Measurements from ENCODE around the gene NAT14. TPM values are rescaled to one million over a fixed set of nuclear protein-coding genes. Genes with fewer than 3 reads are reported as not detected.

NAT14 gene
- total RNA-seq, 1 experiment from 2014 or later = 17.5 TPM

DNA sequence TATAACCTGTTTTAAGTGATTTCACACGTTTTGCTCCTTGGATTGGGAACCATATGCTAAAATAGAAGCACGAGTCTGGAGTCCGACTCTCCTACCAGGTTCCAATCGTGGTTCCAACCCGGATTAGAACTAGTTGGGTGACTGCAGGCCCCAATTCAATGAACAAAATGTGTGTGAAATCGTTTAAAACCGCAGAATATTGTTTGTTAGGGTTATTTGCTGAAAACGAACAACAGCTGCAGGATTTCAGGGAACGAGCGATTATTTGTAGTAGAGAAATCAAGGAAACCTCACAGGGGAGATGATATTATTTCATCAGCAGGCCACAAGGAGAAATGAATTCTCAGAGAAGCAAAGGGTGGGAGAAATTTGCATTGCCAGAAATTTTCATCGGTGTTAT lies 20.0 kb downstream of the NAT14 start:
- TF ChIP-seq EZH2phosphoT487 (IDR thresholded peaks at IDR 0.05; ENCODE audit: borderline replicate concordance, low read length) (no peak), EZH2 (IDR thresholded peaks at IDR 0.05; ENCODE audit: low read length, unreplicated experiment) (no peak)
- TF ChIP-seq, protein P1, sequence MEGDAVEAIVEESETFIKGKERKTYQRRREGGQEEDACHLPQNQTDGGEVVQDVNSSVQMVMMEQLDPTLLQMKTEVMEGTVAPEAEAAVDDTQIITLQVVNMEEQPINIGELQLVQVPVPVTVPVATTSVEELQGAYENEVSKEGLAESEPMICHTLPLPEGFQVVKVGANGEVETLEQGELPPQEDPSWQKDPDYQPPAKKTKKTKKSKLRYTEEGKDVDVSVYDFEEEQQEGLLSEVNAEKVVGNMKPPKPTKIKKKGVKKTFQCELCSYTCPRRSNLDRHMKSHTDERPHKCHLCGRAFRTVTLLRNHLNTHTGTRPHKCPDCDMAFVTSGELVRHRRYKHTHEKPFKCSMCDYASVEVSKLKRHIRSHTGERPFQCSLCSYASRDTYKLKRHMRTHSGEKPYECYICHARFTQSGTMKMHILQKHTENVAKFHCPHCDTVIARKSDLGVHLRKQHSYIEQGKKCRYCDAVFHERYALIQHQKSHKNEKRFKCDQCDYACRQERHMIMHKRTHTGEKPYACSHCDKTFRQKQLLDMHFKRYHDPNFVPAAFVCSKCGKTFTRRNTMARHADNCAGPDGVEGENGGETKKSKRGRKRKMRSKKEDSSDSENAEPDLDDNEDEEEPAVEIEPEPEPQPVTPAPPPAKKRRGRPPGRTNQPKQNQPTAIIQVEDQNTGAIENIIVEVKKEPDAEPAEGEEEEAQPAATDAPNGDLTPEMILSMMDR (conservative IDR thresholded peaks at IDR 0.05; ENCODE audit: low read depth, low read length) = no peak
- Histone ChIP-seq H3F3A (ENCODE audit: low read length, unreplicated experiment) (no peaks in the 10 kb centered on the region), H3K79me2 (ENCODE audit: low read length) (no peaks in the 10 kb centered on the region), H3K4me1 (ENCODE audit: insufficient read depth, low read length) (no peaks in the 10 kb centered on the region; the same call in 1 of the 2 replicates), H2AFZ (ENCODE audit: low read length) (no peak overlapping the region), H3K9me3 (ENCODE audit: low read length) (no peaks in the 10 kb centered on the region), H3K27ac (ENCODE audit: low read length) (no peak overlapping the region), H3K4me2 (ENCODE audit: low read length) (no peak overlapping the region), H3K9ac (ENCODE audit: low read length) (no peak overlapping the region), H3K27me3 (ENCODE audit: low read length) (no peaks in the 10 kb centered on the region), H3K9me2 (replicated peaks; ENCODE audit: low read length) (no peaks in the 10 kb centered on the region), H3K4me3 (ENCODE audit: low read length) (no peak overlapping the region), H4K20me1 (ENCODE audit: low read length) (no peaks in the 10 kb centered on the region), H3K36me3 (ENCODE audit: low read depth, low read length) (no peaks in the 10 kb centered on the region)
- BruUV-seq (replicated peaks) = no TSS peak
- DNase-seq (no peak), ATAC-seq (no peak)
- CTCF ChIA-PET = interaction anchor here (0.6 to 1.7 kb wide), 4 partner anchors 38 to 343 kb away, joined by 3 to 33 read pairs (median 4); no protein-coding TSS in a partner anchor
- intact Hi-C loops (cut with micrococcal nuclease) = loop anchor here (1.0 to 5.0 kb wide), 2 partner anchors 37 to 363 kb away; no protein-coding TSS in a partner anchor
- POLR2A ChIA-PET (ENCODE audit: unreplicated experiment) = interaction anchor here (0.5 kb wide), 1 partner anchor 12 kb away, joined by 3 read pairs; no protein-coding TSS in a partner anchor

DNA sequence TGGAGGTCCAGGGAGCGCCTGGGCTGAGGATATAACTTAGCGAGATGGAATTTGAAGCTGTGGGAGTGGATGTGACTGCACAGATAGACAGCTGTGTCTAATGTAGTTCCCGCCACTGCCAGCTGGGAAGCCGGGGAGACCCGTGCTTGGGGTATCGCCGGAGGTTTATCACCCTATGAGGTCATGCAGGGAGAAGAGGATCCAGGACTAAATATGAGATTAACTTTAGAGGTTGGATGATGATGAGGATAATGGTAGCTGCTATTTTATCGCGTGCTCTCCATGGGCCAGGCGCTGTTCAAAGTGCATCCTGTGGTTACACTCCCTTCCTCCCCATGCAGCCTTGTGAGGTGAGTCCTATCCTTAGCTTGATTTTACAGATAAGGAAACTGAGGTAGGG lies 23.1 kb downstream of the NAT14 start:
- H3K4me1 ChIP-seq (ENCODE audit: insufficient read depth, low read length) = no peaks in the 10 kb centered on the region; the same call in 1 of the 2 replicates
- DNase-seq = no peak
- H3K9me2 ChIP-seq (replicated peaks; ENCODE audit: low read length) = no peaks in the 10 kb centered on the region
- no TSS peak for BruUV-seq (replicated peaks)
- no peak overlapping the region for H2AFZ ChIP-seq (ENCODE audit: low read length)
- H3K27ac ChIP-seq (ENCODE audit: low read length) = no peak overlapping the region
- ChIA-PET POLR2A (ENCODE audit: unreplicated experiment) (no interaction called here), CTCF (interaction anchor here (0.9 kb wide), 1 partner anchor 123 kb away, joined by 4 read pairs; no protein-coding TSS in a partner anchor)
- no peak overlapping the region for H3K9ac ChIP-seq (ENCODE audit: low read length)
- no peak overlapping the region for H3K4me3 ChIP-seq (ENCODE audit: low read length)
- no peak overlapping the region for H3K4me2 ChIP-seq (ENCODE audit: low read length)
- no peak for ATAC-seq
- no peaks in the 10 kb centered on the region for H3K9me3 ChIP-seq (ENCODE audit: low read length)
- TF ChIP-seq EZH2 (IDR thresholded peaks at IDR 0.05; ENCODE audit: low read length, unreplicated experiment) (no peak), EZH2phosphoT487 (IDR thresholded peaks at IDR 0.05; ENCODE audit: borderline replicate concordance, low read length) (no peak)
- TF ChIP-seq, protein P1 (conservative IDR thresholded peaks at IDR 0.05; ENCODE audit: low read depth, low read length) = no peak
- no peaks in the 10 kb centered on the region for H3K36me3 ChIP-seq (ENCODE audit: low read depth, low read length)
- H3K79me2 ChIP-seq (ENCODE audit: low read length) = no peaks in the 10 kb centered on the region
- no peaks in the 10 kb centered on the region for H4K20me1 ChIP-seq (ENCODE audit: low read length)
- H3F3A ChIP-seq (ENCODE audit: low read length, unreplicated experiment) = no peaks in the 10 kb centered on the region
- 0 out of 2 replicates have a peak, but pooled peaks cover 4% of the 10 kb centered on the region for H3K27me3 ChIP-seq (ENCODE audit: low read length)
- intact Hi-C loops (cut with micrococcal nuclease) = no loop called here

Data from PC-3 (cell line).